ENCODE data around the gene GMPPA.

GRCh38 chr2:219507581-219508443, 9.1 kb downstream of the GMPPA start:
- TF ChIP-seq CTCF (conservative IDR thresholded peaks at IDR 0.05 in 1 of 2, IDR thresholded peaks at IDR 0.05 in 1 of 2; ENCODE audit: low read depth in 1 of 2, low read length in 2 of 2) (no peak), EZH2 (IDR thresholded peaks at IDR 0.05; ENCODE audit: low read length, missing control alignments) (no peak)

All from fibroblast of lung (primary cell).